A673 (cell line): ENCODE measurements around the gene UGT1A1. TPM values are rescaled to one million over a fixed set of nuclear protein-coding genes. Genes with fewer than 3 reads are reported as not detected.

Source experiments
- BruUV-seq: library from RNA; stranded (reverse); fragments of 400-500 nt; replicated peaks from 2 replicates; lab custom pipeline; 2021; lab: Mats Ljungman, UMichigan
- CTCF ChIA-PET: fragments of 300-600 bp; sonication (Branson Sonifier 250); formaldehyde crosslinking; loops from one replicate; lab custom pipeline; 2022; ENCODE audit warnings: antibody characterized with exemption; lab: Charles Lee
- POLR2A ChIA-PET: fragments of 300-600 bp; sonication (Branson Sonifier 250); formaldehyde crosslinking; loops from one replicate; lab custom pipeline; 2022; ENCODE audit warnings: antibody characterized with exemption; ENCODE audit not compliant: low non-redundant PET; lab: Charles Lee
- DNase-seq: peaks from one replicate; pipeline ENCODE4 v3.0.0-alpha.2; 2015; ENCODE audit warnings: low spot score
- H3K27ac ChIP-seq: fragments of 200-600 bp; sonication (generic); 2 replicates; pipeline ENCODE4 v1.5.1; 2016; ENCODE audit warnings: mixed run types, low read depth, mild to moderate bottlenecking, mixed read lengths, antibody characterized with exemption, low read length; ENCODE audit not compliant: poor library complexity, severe bottlenecking
- H3K27me3 ChIP-seq: fragments of 200-600 bp; sonication (generic); replicated peaks from 2 replicates; pipeline ENCODE4 v1.6.1; 2017; ENCODE audit warnings: mixed run types, low read depth, mild to moderate bottlenecking, mixed read lengths, antibody characterized with exemption, low read length; ENCODE audit not compliant: insufficient read depth, poor library complexity
- H3K36me3 ChIP-seq: fragments of 200-600 bp; sonication (generic); 2 replicates; pipeline ENCODE4 v1.6.1; 2016; ENCODE audit warnings: mixed run types, mild to moderate bottlenecking, mixed read lengths, antibody characterized with exemption, low read length; ENCODE audit not compliant: insufficient read depth, poor library complexity, severe bottlenecking
- H3K4me1 ChIP-seq: fragments of 200-600 bp; sonication (generic); 2 replicates; pipeline ENCODE4 v1.6.1; 2017; ENCODE audit warnings: mixed run types, mild to moderate bottlenecking, mixed read lengths, antibody characterized with exemption, low read length; ENCODE audit not compliant: insufficient read depth, poor library complexity, severe bottlenecking
- H3K4me3 ChIP-seq: fragments of 200-600 bp; sonication (generic); 2 replicates; pipeline ENCODE4 v1.5.1; 2016; ENCODE audit warnings: low read depth, mixed run types, mild to moderate bottlenecking, mixed read lengths, low read length; ENCODE audit not compliant: poor library complexity, severe bottlenecking
- H3K9me3 ChIP-seq: fragments of 200-600 bp; sonication (generic); 2 replicates; pipeline ENCODE4 v1.6.1; 2016; ENCODE audit warnings: mixed run types, low read depth, mild to moderate bottlenecking, mixed read lengths, antibody characterized with exemption, low read length; ENCODE audit not compliant: poor library complexity, severe bottlenecking
- EZH2 ChIP-seq: fragments of 200-600 bp; sonication (generic); IDR thresholded peaks from 2 replicates; pipeline ENCODE4 v1.6.1; 2017; ENCODE audit warnings: borderline replicate concordance, low read depth, mild to moderate bottlenecking, mixed read lengths, antibody characterized with exemption, low read length; ENCODE audit not compliant: poor library complexity, severe bottlenecking
- intact Hi-C: fragments of 100-400 bp; cut with micrococcal nuclease; formaldehyde crosslinking; loops from one replicate; pipeline ENCODE4 v1.10.0; 2022; ENCODE audit not compliant: unreplicated experiment
- total RNA-seq: library from RNA; stranded (reverse); gene quantifications from 2 replicates; pipeline ENCODE4 v1.2.3, GENCODE V29; 2021
- TF ChIP-seq, protein P1 (sequence below): fragments of 300-800, 200-600 bp; sonication (generic); conservative IDR thresholded peaks from 2 replicates; pipeline ENCODE4 v1.5.1; 2017; ENCODE audit warnings: low read depth, mild to moderate bottlenecking, antibody characterized with exemption, low read length, moderate library complexity, mixed read lengths

Gene UGT1A1
- total RNA-seq, 1 experiment from 2014 or later, result not detected

GRCh38 chr2:233713262-233713615, 46.8 kb upstream of the UGT1A1 start:
- H3K4me3 ChIP-seq, result no peak overlapping the region
- no peaks in the 10 kb centered on the region for H3K36me3 ChIP-seq
- no peaks in the 10 kb centered on the region for H3K9me3 ChIP-seq
- no peak for TF ChIP-seq EZH2
- TF ChIP-seq, protein P1, sequence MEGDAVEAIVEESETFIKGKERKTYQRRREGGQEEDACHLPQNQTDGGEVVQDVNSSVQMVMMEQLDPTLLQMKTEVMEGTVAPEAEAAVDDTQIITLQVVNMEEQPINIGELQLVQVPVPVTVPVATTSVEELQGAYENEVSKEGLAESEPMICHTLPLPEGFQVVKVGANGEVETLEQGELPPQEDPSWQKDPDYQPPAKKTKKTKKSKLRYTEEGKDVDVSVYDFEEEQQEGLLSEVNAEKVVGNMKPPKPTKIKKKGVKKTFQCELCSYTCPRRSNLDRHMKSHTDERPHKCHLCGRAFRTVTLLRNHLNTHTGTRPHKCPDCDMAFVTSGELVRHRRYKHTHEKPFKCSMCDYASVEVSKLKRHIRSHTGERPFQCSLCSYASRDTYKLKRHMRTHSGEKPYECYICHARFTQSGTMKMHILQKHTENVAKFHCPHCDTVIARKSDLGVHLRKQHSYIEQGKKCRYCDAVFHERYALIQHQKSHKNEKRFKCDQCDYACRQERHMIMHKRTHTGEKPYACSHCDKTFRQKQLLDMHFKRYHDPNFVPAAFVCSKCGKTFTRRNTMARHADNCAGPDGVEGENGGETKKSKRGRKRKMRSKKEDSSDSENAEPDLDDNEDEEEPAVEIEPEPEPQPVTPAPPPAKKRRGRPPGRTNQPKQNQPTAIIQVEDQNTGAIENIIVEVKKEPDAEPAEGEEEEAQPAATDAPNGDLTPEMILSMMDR, result no peak
- H3K27me3 ChIP-seq, result no peaks in the 10 kb centered on the region
- ChIA-PET POLR2A (no interaction called here), CTCF (no interaction called here)
- intact Hi-C loops, result no loop called here
- BruUV-seq, result no TSS peak
- no peak for DNase-seq
- no peak overlapping the region for H3K27ac ChIP-seq
- peaks cover 12% of the 10 kb centered on the region for H3K4me1 ChIP-seq

DNA sequence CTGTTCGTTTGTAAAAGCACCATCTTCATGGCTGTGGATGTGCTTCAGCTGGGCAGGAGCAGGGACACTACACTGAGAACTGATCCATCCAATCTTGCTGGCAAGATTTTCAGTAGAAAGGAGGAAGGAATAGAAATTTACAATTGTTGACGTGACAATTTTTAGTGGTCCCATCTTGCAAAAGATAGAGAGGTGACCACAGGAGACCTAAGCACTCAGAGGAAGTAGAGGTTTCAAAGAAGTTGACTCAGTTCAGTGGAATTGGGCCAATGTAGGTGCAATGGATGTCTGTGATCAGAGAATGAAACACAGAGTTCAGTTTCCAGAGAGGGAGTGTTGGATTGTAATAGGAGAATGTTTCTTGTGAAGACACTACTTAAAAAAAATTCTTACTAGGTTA, 45.9 kb upstream of the UGT1A1 start:
- DNase-seq, result no peak
- Histone ChIP-seq H3K4me3 (no peak overlapping the region), H3K27me3 (no peaks in the 10 kb centered on the region), H3K9me3 (no peaks in the 10 kb centered on the region), H3K27ac (no peak overlapping the region), H3K36me3 (no peaks in the 10 kb centered on the region), H3K4me1 (peaks cover 5% of the 10 kb centered on the region)
- intact Hi-C loops, result no loop called here
- CTCF ChIA-PET, result no interaction called here
- POLR2A ChIA-PET, result no interaction called here
- BruUV-seq, result no TSS peak
- TF ChIP-seq, protein P1, result no peak
- no peak for TF ChIP-seq EZH2

GRCh38 chr2:233718552-233718951, 41.5 kb upstream of the UGT1A1 start, which contains the start of gene UGT1A4:
Gene UGT1A4 (plus strand): TSS chr2:233718736. CDS start chr2:233718821, 85 bp downstream.
- intact Hi-C loops, result no loop called here
- CTCF ChIA-PET, result no interaction called here
- Histone ChIP-seq H3K27ac (no peak within 1 kb of the TSS), H3K27me3 (no peaks in the 10 kb centered on the region), H3K36me3 (no peaks in the 10 kb centered on the region), H3K4me3 (no peak within 1 kb of the TSS), H3K4me1 (no peaks in the 10 kb centered on the region), H3K9me3 (no peaks in the 10 kb centered on the region)
- POLR2A ChIA-PET, result no interaction called here
- no TSS peak for BruUV-seq
- TF ChIP-seq EZH2, result no peak
- TF ChIP-seq, protein P1, result no peak
- DNase-seq, result no peak
